Measurements from ENCODE around the gene ATE1.

The ATE1 gene

GRCh38 chr10:121854809-121855445, 72.9 kb downstream of the ATE1 start:
- Histone ChIP-seq H3K27me3 (ENCODE audit: control insufficient read depth, insufficient read depth, low read length) (no peaks in the 10 kb centered on the region), H3K9me3 (ENCODE audit: control insufficient read depth, low read length) (no peaks in the 10 kb centered on the region), H3K4me1 (ENCODE audit: control insufficient read depth, insufficient read depth, low read length) (no peaks in the 10 kb centered on the region), H3K36me3 (ENCODE audit: control insufficient read depth, insufficient read depth, low read length) (no peaks in the 10 kb centered on the region), H3K9ac (ENCODE audit: low read length) (no peak overlapping the region), H3K4me3 (ENCODE audit: low read length) (no peak overlapping the region)

- H3K9me3 ChIP-seq (ENCODE audit: control insufficient read depth, low read length): no peaks in the 10 kb centered on the region
- H3K36me3 ChIP-seq (ENCODE audit: control insufficient read depth, insufficient read depth, low read length): no peaks in the 10 kb centered on the region
- H3K4me1 ChIP-seq (ENCODE audit: control insufficient read depth, insufficient read depth, low read length): no peaks in the 10 kb centered on the region
Observed at GRCh38 chr10:121853950-121854349, 73.9 kb downstream of the ATE1 start.

GRCh38 chr10:121851786-121852185, 76.0 kb downstream of the ATE1 start:
- Histone ChIP-seq H3K9me3 (ENCODE audit: control insufficient read depth, low read length) (no peaks in the 10 kb centered on the region), H3K9ac (ENCODE audit: low read length) (no peak overlapping the region), H3K4me1 (ENCODE audit: control insufficient read depth, insufficient read depth, low read length) (no peaks in the 10 kb centered on the region), H3K4me3 (ENCODE audit: low read length) (no peak overlapping the region), H3K36me3 (ENCODE audit: control insufficient read depth, insufficient read depth, low read length) (no peaks in the 10 kb centered on the region), H3K27me3 (ENCODE audit: control insufficient read depth, insufficient read depth, low read length) (no peaks in the 10 kb centered on the region)

More at GRCh38 chr10:121853950-121854349, 73.9 kb downstream of the ATE1 start:
- no peak overlapping the region for H3K4me3 ChIP-seq (ENCODE audit: low read length)
- no peak overlapping the region for H3K9ac ChIP-seq (ENCODE audit: low read length)
- H3K27me3 ChIP-seq (ENCODE audit: control insufficient read depth, insufficient read depth, low read length): no peaks in the 10 kb centered on the region

GRCh38 chr10:121848082-121848481, 79.7 kb downstream of the ATE1 start:
- no peaks in the 10 kb centered on the region for H3K36me3 ChIP-seq (ENCODE audit: control insufficient read depth, insufficient read depth, low read length)
- no peak overlapping the region for H3K4me3 ChIP-seq (ENCODE audit: low read length)
- no peaks in the 10 kb centered on the region for H3K4me1 ChIP-seq (ENCODE audit: control insufficient read depth, insufficient read depth, low read length)
- no peak overlapping the region for H3K9ac ChIP-seq (ENCODE audit: low read length)
- no peaks in the 10 kb centered on the region for H3K9me3 ChIP-seq (ENCODE audit: control insufficient read depth, low read length)
- H3K27me3 ChIP-seq (ENCODE audit: control insufficient read depth, insufficient read depth, low read length): no peaks in the 10 kb centered on the region

- no peak overlapping the region for H3K4me3 ChIP-seq (ENCODE audit: low read length)
- H3K36me3 ChIP-seq (ENCODE audit: control insufficient read depth, insufficient read depth, low read length): no peaks in the 10 kb centered on the region
- no peaks in the 10 kb centered on the region for H3K27me3 ChIP-seq (ENCODE audit: control insufficient read depth, insufficient read depth, low read length)
- H3K4me1 ChIP-seq (ENCODE audit: control insufficient read depth, insufficient read depth, low read length): no peaks in the 10 kb centered on the region
- H3K9ac ChIP-seq (ENCODE audit: low read length): no peak overlapping the region
- no peaks in the 10 kb centered on the region for H3K9me3 ChIP-seq (ENCODE audit: control insufficient read depth, low read length)
Observed at GRCh38 chr10:121846555-121846954, 81.3 kb downstream of the ATE1 start.

- Histone ChIP-seq H3K4me3 (ENCODE audit: low read length) (no peak overlapping the region), H3K27me3 (ENCODE audit: control insufficient read depth, insufficient read depth, low read length) (no peaks in the 10 kb centered on the region), H3K36me3 (ENCODE audit: control insufficient read depth, insufficient read depth, low read length) (no peaks in the 10 kb centered on the region), H3K4me1 (ENCODE audit: control insufficient read depth, insufficient read depth, low read length) (no peaks in the 10 kb centered on the region), H3K9ac (ENCODE audit: low read length) (no peak overlapping the region), H3K9me3 (ENCODE audit: control insufficient read depth, low read length) (no peaks in the 10 kb centered on the region)
Observed at GRCh38 chr10:121845044-121845784, 82.6 kb downstream of the ATE1 start.

GRCh38 chr10:121844537-121844936, 83.3 kb downstream of the ATE1 start:
- H3K4me3 ChIP-seq (ENCODE audit: low read length): no peak overlapping the region
- H3K9ac ChIP-seq (ENCODE audit: low read length): no peak overlapping the region
- no peaks in the 10 kb centered on the region for H3K9me3 ChIP-seq (ENCODE audit: control insufficient read depth, low read length)
- H3K36me3 ChIP-seq (ENCODE audit: control insufficient read depth, insufficient read depth, low read length): no peaks in the 10 kb centered on the region
- no peaks in the 10 kb centered on the region for H3K4me1 ChIP-seq (ENCODE audit: control insufficient read depth, insufficient read depth, low read length)
- H3K27me3 ChIP-seq (ENCODE audit: control insufficient read depth, insufficient read depth, low read length): no peaks in the 10 kb centered on the region

- Histone ChIP-seq H3K4me1 (ENCODE audit: control insufficient read depth, insufficient read depth, low read length) (no peaks in the 10 kb centered on the region), H3K9me3 (ENCODE audit: control insufficient read depth, low read length) (no peaks in the 10 kb centered on the region), H3K36me3 (ENCODE audit: control insufficient read depth, insufficient read depth, low read length) (no peaks in the 10 kb centered on the region)
Observed at GRCh38 chr10:121843379-121843778, 84.5 kb downstream of the ATE1 start.

GRCh38 chr10:121841862-121842261, 86.0 kb downstream of the ATE1 start:
- Histone ChIP-seq H3K4me1 (ENCODE audit: control insufficient read depth, insufficient read depth, low read length) (no peaks in the 10 kb centered on the region), H3K9ac (ENCODE audit: low read length) (no peak overlapping the region), H3K9me3 (ENCODE audit: control insufficient read depth, low read length) (no peaks in the 10 kb centered on the region), H3K4me3 (ENCODE audit: low read length) (no peak overlapping the region), H3K36me3 (ENCODE audit: control insufficient read depth, insufficient read depth, low read length) (no peaks in the 10 kb centered on the region), H3K27me3 (ENCODE audit: control insufficient read depth, insufficient read depth, low read length) (no peaks in the 10 kb centered on the region)

More at GRCh38 chr10:121843379-121843778, 84.5 kb downstream of the ATE1 start:
- Histone ChIP-seq H3K4me3 (ENCODE audit: low read length) (no peak overlapping the region), H3K9ac (ENCODE audit: low read length) (no peak overlapping the region), H3K27me3 (ENCODE audit: control insufficient read depth, insufficient read depth, low read length) (no peaks in the 10 kb centered on the region)

GRCh38 chr10:121838931-121839330, 88.9 kb downstream of the ATE1 start:
- H3K9ac ChIP-seq (ENCODE audit: low read length): no peak overlapping the region
- H3K4me3 ChIP-seq (ENCODE audit: low read length): no peak overlapping the region
- H3K4me1 ChIP-seq (ENCODE audit: control insufficient read depth, insufficient read depth, low read length): no peaks in the 10 kb centered on the region
- H3K27me3 ChIP-seq (ENCODE audit: control insufficient read depth, insufficient read depth, low read length): no peaks in the 10 kb centered on the region
- H3K36me3 ChIP-seq (ENCODE audit: control insufficient read depth, insufficient read depth, low read length): no peaks in the 10 kb centered on the region
- H3K9me3 ChIP-seq (ENCODE audit: control insufficient read depth, low read length): no peaks in the 10 kb centered on the region

GRCh38 chr10:121838149-121838548, 89.7 kb downstream of the ATE1 start:
- Histone ChIP-seq H3K9me3 (ENCODE audit: control insufficient read depth, low read length) (no peaks in the 10 kb centered on the region), H3K36me3 (ENCODE audit: control insufficient read depth, insufficient read depth, low read length) (no peaks in the 10 kb centered on the region), H3K27me3 (ENCODE audit: control insufficient read depth, insufficient read depth, low read length) (no peaks in the 10 kb centered on the region), H3K4me1 (ENCODE audit: control insufficient read depth, insufficient read depth, low read length) (no peaks in the 10 kb centered on the region), H3K4me3 (ENCODE audit: low read length) (no peak overlapping the region), H3K9ac (ENCODE audit: low read length) (no peak overlapping the region)

GRCh38 chr10:121836171-121836570, 91.7 kb downstream of the ATE1 start:
- no peaks in the 10 kb centered on the region for H3K9me3 ChIP-seq (ENCODE audit: control insufficient read depth, low read length)
- H3K9ac ChIP-seq (ENCODE audit: low read length): no peak overlapping the region
- no peak overlapping the region for H3K4me3 ChIP-seq (ENCODE audit: low read length)
- no peaks in the 10 kb centered on the region for H3K27me3 ChIP-seq (ENCODE audit: control insufficient read depth, insufficient read depth, low read length)
- H3K4me1 ChIP-seq (ENCODE audit: control insufficient read depth, insufficient read depth, low read length): no peaks in the 10 kb centered on the region
- H3K36me3 ChIP-seq (ENCODE audit: control insufficient read depth, insufficient read depth, low read length): no peaks in the 10 kb centered on the region

Measured in mucosa of stomach (tissue), 1 donor.